Smooth muscle cell (in vitro differentiated cells): ENCODE data around the gene COL15A1. TPM values are rescaled to one million over a fixed set of nuclear protein-coding genes. Genes with fewer than 3 reads are reported as not detected.
A peak's percentile ranks its signal among the peaks of the same experiment; 100 is the strongest.

Source experiments
- DNase-seq: peaks from one replicate; lab custom pipeline; 2025; ENCODE audit not compliant: unreplicated experiment; lab: John Stamatoyannopoulos, UW
- H2AFZ ChIP-seq: fragments of 200-600 bp; sonication (generic); 2 replicates; pipeline ENCODE4 v1.6.0; 2016; ENCODE audit warnings: antibody characterized with exemption, low read depth, mild to moderate bottlenecking
- H3F3A ChIP-seq: fragments of 200-600 bp; sonication (generic); 2 replicates; pipeline ENCODE4 v1.6.0; 2017; ENCODE audit warnings: antibody characterized with exemption, low read depth
- H3K27ac ChIP-seq: fragments of 200-600 bp; sonication (generic); 2 replicates; pipeline ENCODE4 v1.5.1; 2016; ENCODE audit warnings: low read depth, mild to moderate bottlenecking
- H3K27me3 ChIP-seq: fragments of 200-600 bp; sonication (generic); 2 replicates; pipeline ENCODE4 v1.6.1; 2016; ENCODE audit warnings: low read depth, mild to moderate bottlenecking
- H3K36me3 ChIP-seq: fragments of 200-600 bp; sonication (generic); 2 replicates; pipeline ENCODE4 v1.5.1; 2016; ENCODE audit warnings: low read depth
- H3K4me1 ChIP-seq: fragments of 200-600 bp; sonication (generic); 2 replicates; pipeline ENCODE4 v1.5.1; 2016; ENCODE audit warnings: low read depth
- H3K4me2 ChIP-seq: fragments of 200-600 bp; sonication (generic); 2 replicates; pipeline ENCODE4 v1.6.0; 2016; ENCODE audit warnings: mild to moderate bottlenecking
- H3K4me3 ChIP-seq: fragments of 200-600 bp; sonication (generic); 2 replicates; pipeline ENCODE4 v1.5.1; 2016; ENCODE audit warnings: mild to moderate bottlenecking
- H3K79me2 ChIP-seq: fragments of 200-600 bp; sonication (generic); 2 replicates; pipeline ENCODE4 v1.6.0; 2016; ENCODE audit warnings: low read depth, mild to moderate bottlenecking
- H3K9ac ChIP-seq: fragments of 200-600 bp; sonication (generic); 2 replicates; pipeline ENCODE4 v1.6.0; 2016; ENCODE audit warnings: low read depth
- H3K9me3 ChIP-seq: fragments of 200-600 bp; sonication (generic); replicated peaks from 2 replicates; pipeline ENCODE4 v1.5.1; 2016; ENCODE audit warnings: low read depth
- H4K20me1 ChIP-seq: fragments of 200-600 bp; sonication (generic); 2 replicates; pipeline ENCODE4 v1.6.0; 2016; ENCODE audit warnings: low read depth
- polyA plus RNA-seq: library from polyadenylated mRNA; unstranded; fragments of >200 nt; fragmentation: Nextera tagmentation; extraction: Ambion mirVana; gene quantifications from 2 replicates; pipeline ENCODE4 v1.2.1, GENCODE V29; 2016
- total RNA-seq: library from RNA; depleted of rRNA; stranded (reverse); fragments of >200 nt; gene quantifications from 2 replicates; pipeline ENCODE4 v1.2.3, GENCODE V29; 2014
- TF ChIP-seq, protein P1 (sequence below): fragments of 200-600 bp; sonication (generic); IDR thresholded peaks from 2 replicates; pipeline ENCODE4 v1.5.1; 2017; ENCODE audit warnings: borderline replicate concordance, mild to moderate bottlenecking, antibody characterized with exemption; ENCODE audit not compliant: insufficient read depth, poor library complexity, severe bottlenecking

Gene COL15A1
- total and polyA plus RNA-seq, 2 experiments from 2014 or later = 222 to 293 TPM

DNA sequence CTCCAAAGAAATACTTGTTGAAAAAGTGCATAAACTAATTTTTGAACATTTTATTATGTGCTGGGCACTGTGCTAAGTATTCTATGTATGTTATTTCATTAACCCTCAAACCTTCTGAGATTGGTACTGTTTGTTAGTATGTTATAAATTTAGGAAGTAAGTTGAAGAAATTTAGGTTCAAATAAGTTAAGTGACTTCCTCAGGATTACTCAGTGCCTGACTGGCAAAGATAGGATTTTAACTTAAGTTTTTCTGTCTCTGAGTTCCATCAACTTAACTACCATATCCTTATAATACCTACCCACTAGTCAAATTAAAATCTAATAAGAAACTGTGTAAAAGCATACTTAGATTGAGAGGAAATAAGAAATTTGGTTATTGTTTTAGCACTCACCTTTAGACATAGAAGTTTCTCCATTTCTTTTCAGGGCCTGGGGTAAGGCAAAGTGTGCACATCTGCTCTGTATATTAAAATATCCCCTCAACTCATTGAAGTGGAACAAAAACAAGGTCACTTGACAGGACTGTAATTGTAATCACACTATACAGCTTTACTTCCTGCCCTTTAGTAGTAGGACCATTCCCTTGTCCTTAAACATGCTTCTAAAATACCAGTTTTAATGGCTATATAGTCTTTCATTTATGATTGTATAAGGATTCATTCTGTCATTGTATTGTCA is 176.4 kb downstream of the COL15A1 start:
- no peak overlapping the region for H3K9ac ChIP-seq
- TF ChIP-seq, protein P1, sequence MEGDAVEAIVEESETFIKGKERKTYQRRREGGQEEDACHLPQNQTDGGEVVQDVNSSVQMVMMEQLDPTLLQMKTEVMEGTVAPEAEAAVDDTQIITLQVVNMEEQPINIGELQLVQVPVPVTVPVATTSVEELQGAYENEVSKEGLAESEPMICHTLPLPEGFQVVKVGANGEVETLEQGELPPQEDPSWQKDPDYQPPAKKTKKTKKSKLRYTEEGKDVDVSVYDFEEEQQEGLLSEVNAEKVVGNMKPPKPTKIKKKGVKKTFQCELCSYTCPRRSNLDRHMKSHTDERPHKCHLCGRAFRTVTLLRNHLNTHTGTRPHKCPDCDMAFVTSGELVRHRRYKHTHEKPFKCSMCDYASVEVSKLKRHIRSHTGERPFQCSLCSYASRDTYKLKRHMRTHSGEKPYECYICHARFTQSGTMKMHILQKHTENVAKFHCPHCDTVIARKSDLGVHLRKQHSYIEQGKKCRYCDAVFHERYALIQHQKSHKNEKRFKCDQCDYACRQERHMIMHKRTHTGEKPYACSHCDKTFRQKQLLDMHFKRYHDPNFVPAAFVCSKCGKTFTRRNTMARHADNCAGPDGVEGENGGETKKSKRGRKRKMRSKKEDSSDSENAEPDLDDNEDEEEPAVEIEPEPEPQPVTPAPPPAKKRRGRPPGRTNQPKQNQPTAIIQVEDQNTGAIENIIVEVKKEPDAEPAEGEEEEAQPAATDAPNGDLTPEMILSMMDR = no peak
- H3K27me3 ChIP-seq = no peaks in the 10 kb centered on the region
- H3K27ac ChIP-seq = peak overlapping the region; percentile 30
- H3K36me3 ChIP-seq = no peaks in the 10 kb centered on the region
- H3K9me3 ChIP-seq = no peaks in the 10 kb centered on the region
- peaks cover 39% of the 10 kb centered on the region for H3K4me1 ChIP-seq
- peaks cover 12% of the 10 kb centered on the region for H3F3A ChIP-seq
- H3K4me2 ChIP-seq = peak overlapping the region; percentile 25
- H3K4me3 ChIP-seq = no peak overlapping the region
- no peak overlapping the region for H2AFZ ChIP-seq
- peaks cover 100% of the 10 kb centered on the region for H3K79me2 ChIP-seq
- DNase-seq = no peak
- H4K20me1 ChIP-seq = peaks cover 100% of the 10 kb centered on the region

Other genes with a start within 250 kb of the COL15A1 start
- gene GABBR2, start 235.0 kb upstream of the COL15A1 start, total RNA-seq = not detected in 2 replicates
- gene GABBR2, start 235.0 kb upstream of the COL15A1 start, polyA plus RNA-seq = 0.25 TPM in 1 of 2 replicates, not detected in the other
- 6.6 and 10.5 TPM in 2 replicates for gene ANKS6, start 147.4 kb upstream of the COL15A1 start, total RNA-seq
- 13.6 and 15.5 TPM in 2 replicates for gene ANKS6, start 147.4 kb upstream of the COL15A1 start, polyA plus RNA-seq
- 1.7 and 2.6 TPM in 2 replicates for gene GALNT12, start 136.2 kb upstream of the COL15A1 start, total RNA-seq
- gene GALNT12, start 136.2 kb upstream of the COL15A1 start, polyA plus RNA-seq = 2.9 and 4.0 TPM in 2 replicates
- gene TGFBR1, start 161.2 kb downstream of the COL15A1 start, total RNA-seq = 240 and 267 TPM in 2 replicates
- 77.0 and 87.8 TPM in 2 replicates for gene TGFBR1, start 161.2 kb downstream of the COL15A1 start, polyA plus RNA-seq